HepG2 (cell line): ENCODE results near the gene TNFRSF6B. TPM values are rescaled to one million over a fixed set of nuclear protein-coding genes. Genes with fewer than 3 reads are reported as not detected.
A peak's percentile ranks its signal among the peaks of the same experiment; 100 is the strongest.

Source experiments
- ATF2 ChIP-seq: sonication (generic); formaldehyde crosslinking; IDR thresholded peaks from 2 replicates; pipeline ENCODE4 v1.4.0; 2020; ENCODE audit warnings: missing genetic modification reagents
- MBD4 ChIP-seq: IDR thresholded peaks from 2 replicates; pipeline ENCODE4 v1.6.1; 2012; ENCODE audit warnings: low read length, inconsistent platforms, borderline replicate concordance
- MXD3 ChIP-seq: IDR thresholded peaks from 2 replicates; pipeline ENCODE4 v1.6.1; 2016; ENCODE audit warnings: mild to moderate bottlenecking, missing biosample characterization, missing genetic modification reagents
- NONO ChIP-seq, 2 experiments: fragments of 450-650 bp in 1 of 2; sonication (generic) in 1 of 2; formaldehyde crosslinking in 1 of 2; IDR thresholded peaks in 1 of 2; conservative IDR thresholded peaks in 1 of 2; 2 replicates each; pipeline versions ENCODE4 v1.6.1 to v1.8.0; 2017 to 2022; ENCODE audit warnings: mild to moderate bottlenecking in 1 of 2, missing genetic modification reagents in 1 of 2, moderate library complexity in 1 of 2
- PBX2 ChIP-seq: IDR thresholded peaks from 2 replicates; pipeline ENCODE4 v1.6.1; 2016; ENCODE audit warnings: control low read depth
- SMARCC2 ChIP-seq: fragments of 450-650 bp; IDR thresholded peaks from 2 replicates; pipeline ENCODE4 v1.6.1; 2017; ENCODE audit warnings: antibody characterized with exemption, mild to moderate bottlenecking
- SMYD3 ChIP-seq: sonication (generic); formaldehyde crosslinking; IDR thresholded peaks from 2 replicates; pipeline ENCODE4 v1.8.1; 2023; ENCODE audit warnings: mild to moderate bottlenecking, missing genetic modification reagents
- TSC22D2 ChIP-seq: sonication (generic); formaldehyde crosslinking; IDR thresholded peaks from 2 replicates; pipeline ENCODE4 v1.5.1; 2020; ENCODE audit warnings: missing genetic modification reagents, mild to moderate bottlenecking, borderline replicate concordance
- ZBTB39 ChIP-seq: sonication (generic); formaldehyde crosslinking; IDR thresholded peaks from 2 replicates; pipeline ENCODE4 v1.5.0; 2020; ENCODE audit warnings: missing genetic modification reagents
- ZNF431 ChIP-seq: sonication (generic); formaldehyde crosslinking; IDR thresholded peaks from 2 replicates; pipeline ENCODE4 v1.9.0; 2022; ENCODE audit warnings: missing genetic modification reagents, low read depth, mild to moderate bottlenecking, borderline replicate concordance
- ZNF501 ChIP-seq: sonication (generic); formaldehyde crosslinking; IDR thresholded peaks from 2 replicates; pipeline ENCODE4 v1.5.1; 2020; ENCODE audit warnings: mild to moderate bottlenecking, moderate library complexity, missing genetic modification reagents
- polyA plus RNA-seq, 8 experiments: library from polyadenylated mRNA; depleted of rRNA in 3 of 8; stranded (reverse) in 7 of 8; unstranded in 1 of 8; fragments of >200 nt; fragmentation: Illumina TruSeq in 4 of 8; extraction: Trizol in 4 of 8; gene quantifications; 2 replicates each; pipeline versions ENCODE4 v1.2.1 to v1.2.3, GENCODE V29; 2011 to 2016; ENCODE audit warnings: low read depth in 4 of 8, missing spikeins in 1 of 8, mixed read lengths in 1 of 8; ENCODE audit not compliant: insufficient read depth in 1 of 8
- total RNA-seq, 5 experiments: library from RNA; depleted of rRNA; stranded (reverse); fragments of >200 nt; fragmentation: Illumina TruSeq; extraction: Trizol; gene quantifications; 2 replicates each; pipeline ENCODE4 v1.2.3, GENCODE V29; 2016; ENCODE audit warnings: low read depth in 1 of 5
- TF ChIP-seq, protein P1 (sequence below): sonication (generic); formaldehyde crosslinking; IDR thresholded peaks from one replicate; pipeline ENCODE4 v1.5.1; 2020; ENCODE audit warnings: mild to moderate bottlenecking, missing genetic modification reagents; ENCODE audit errors: not compliant biosample characterization
- TF ChIP-seq, protein P2 (sequence below): sonication (generic); formaldehyde crosslinking; IDR thresholded peaks from 2 replicates; pipeline ENCODE4 v1.5.0; 2020; ENCODE audit warnings: missing genetic modification reagents, mild to moderate bottlenecking, borderline replicate concordance

Gene TNFRSF6B
- total and polyA plus RNA-seq, 2 of the 13 experiments (the other 11 are each of a cell fraction or from before 2014, with no cell fraction given), result 0.24 TPM; not detected in 1

DNA sequence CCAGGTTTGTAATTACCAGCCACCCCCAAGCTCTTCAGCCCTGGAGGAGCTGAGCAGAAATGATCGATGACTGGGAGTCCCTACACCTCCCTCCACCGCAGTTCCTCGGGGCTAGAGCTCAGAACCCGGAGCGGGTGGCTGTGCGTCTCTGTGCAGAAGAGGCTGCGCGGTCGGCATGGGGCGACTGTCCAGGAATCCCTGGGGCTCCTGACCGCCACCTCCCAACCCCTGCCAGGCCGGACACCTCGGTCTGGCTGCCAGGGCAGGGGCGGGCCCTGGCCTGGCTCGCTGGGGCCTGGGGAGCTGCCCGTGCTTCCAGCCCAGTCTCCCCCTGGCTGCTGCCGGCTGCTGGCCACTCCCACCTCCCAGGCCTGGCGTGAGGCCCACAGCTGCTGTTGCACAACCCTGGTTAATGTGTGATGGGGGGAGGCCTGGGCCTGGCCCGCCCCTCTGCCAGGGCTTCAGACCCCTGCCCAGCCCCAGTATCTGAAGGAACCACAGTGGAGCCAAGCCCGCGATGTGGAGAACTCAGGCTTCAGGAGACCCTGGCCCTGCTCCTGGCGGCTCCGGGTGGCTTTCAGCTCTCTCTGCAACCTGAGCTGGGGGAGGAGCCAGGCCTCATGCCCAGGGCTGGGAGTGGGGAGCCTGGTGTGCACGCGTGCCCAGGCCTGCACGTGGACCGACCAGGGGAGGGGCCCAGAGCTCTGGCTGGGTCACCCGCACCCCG is 44.3 kb downstream of the TNFRSF6B start (continued):
- TF ChIP-seq, protein P1, sequence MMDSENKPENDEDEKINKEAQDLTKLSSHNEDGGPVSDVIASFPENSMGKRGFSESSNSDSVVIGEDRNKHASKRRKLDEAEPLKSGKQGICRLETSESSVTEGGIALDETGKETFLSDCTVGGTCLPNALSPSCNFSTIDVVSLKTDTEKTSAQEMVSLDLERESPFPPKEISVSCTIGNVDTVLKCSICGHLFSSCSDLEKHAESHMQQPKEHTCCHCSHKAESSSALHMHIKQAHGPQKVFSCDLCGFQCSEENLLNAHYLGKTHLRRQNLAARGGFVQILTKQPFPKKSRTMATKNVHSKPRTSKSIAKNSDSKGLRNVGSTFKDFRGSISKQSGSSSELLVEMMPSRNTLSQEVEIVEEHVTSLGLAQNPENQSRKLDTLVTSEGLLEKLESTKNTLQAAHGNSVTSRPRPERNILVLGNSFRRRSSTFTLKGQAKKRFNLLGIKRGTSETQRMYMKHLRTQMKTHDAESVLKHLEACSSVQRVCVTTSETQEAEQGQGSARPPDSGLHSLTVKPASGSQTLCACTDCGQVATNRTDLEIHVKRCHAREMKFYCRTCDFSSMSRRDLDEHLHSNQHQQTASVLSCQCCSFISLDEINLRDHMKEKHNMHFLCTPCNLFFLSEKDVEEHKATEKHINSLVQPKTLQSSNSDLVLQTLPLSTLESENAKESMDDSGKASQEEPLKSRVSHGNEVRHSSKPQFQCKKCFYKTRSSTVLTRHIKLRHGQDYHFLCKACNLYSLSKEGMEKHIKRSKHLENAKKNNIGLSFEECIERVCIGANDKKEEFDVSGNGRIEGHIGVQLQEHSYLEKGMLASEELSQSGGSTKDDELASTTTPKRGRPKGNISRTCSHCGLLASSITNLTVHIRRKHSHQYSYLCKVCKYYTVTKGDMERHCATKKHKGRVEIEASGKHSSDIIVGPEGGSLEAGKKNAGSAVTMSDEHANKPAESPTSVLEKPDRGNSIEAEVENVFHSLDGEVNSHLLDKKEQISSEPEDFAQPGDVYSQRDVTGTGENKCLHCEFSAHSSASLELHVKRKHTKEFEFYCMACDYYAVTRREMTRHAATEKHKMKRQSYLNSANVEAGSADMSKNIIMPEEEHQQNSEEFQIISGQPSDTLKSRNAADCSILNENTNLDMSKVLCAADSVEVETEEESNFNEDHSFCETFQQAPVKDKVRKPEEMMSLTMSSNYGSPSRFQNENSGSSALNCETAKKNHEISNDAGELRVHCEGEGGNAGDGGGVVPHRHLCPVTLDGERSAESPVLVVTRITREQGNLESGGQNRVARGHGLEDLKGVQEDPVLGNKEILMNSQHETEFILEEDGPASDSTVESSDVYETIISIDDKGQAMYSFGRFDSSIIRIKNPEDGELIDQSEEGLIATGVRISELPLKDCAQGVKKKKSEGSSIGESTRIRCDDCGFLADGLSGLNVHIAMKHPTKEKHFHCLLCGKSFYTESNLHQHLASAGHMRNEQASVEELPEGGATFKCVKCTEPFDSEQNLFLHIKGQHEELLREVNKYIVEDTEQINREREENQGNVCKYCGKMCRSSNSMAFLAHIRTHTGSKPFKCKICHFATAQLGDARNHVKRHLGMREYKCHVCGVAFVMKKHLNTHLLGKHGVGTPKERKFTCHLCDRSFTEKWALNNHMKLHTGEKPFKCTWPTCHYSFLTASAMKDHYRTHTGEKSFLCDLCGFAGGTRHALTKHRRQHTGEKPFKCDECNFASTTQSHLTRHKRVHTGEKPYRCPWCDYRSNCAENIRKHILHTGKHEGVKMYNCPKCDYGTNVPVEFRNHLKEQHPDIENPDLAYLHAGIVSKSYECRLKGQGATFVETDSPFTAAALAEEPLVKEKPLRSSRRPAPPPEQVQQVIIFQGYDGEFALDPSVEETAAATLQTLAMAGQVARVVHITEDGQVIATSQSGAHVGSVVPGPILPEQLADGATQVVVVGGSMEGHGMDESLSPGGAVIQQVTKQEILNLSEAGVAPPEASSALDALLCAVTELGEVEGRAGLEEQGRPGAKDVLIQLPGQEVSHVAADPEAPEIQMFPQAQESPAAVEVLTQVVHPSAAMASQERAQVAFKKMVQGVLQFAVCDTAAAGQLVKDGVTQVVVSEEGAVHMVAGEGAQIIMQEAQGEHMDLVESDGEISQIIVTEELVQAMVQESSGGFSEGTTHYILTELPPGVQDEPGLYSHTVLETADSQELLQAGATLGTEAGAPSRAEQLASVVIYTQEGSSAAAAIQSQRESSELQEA (CRISPR knock-in tag), result peak; percentile 85
- no peak; the same call in none of the 2 replicates for TF ChIP-seq TSC22D2 (CRISPR knock-in tag)
- TF ChIP-seq ZBTB39 (CRISPR knock-in tag), result peak; percentile 59; the same call in 1 of the 2 replicates
- TF ChIP-seq SMARCC2, result no peak
- no peak for TF ChIP-seq MBD4
- peak; percentile 78 for TF ChIP-seq MXD3
- no peak for TF ChIP-seq SMYD3 (CRISPR knock-in tag)
- TF ChIP-seq ATF2 (CRISPR knock-in tag), result peak; percentile 95
- no peak for TF ChIP-seq PBX2 (CRISPR knock-in tag)
- TF ChIP-seq NONO (IDR thresholded peaks at IDR 0.05), result no peak
- TF ChIP-seq NONO (CRISPR knock-in tag; conservative IDR thresholded peaks at IDR 0.05), result peak; percentile 94
- peak; percentile 94 for TF ChIP-seq ZNF431 (CRISPR knock-in tag)
- TF ChIP-seq, protein P2, sequence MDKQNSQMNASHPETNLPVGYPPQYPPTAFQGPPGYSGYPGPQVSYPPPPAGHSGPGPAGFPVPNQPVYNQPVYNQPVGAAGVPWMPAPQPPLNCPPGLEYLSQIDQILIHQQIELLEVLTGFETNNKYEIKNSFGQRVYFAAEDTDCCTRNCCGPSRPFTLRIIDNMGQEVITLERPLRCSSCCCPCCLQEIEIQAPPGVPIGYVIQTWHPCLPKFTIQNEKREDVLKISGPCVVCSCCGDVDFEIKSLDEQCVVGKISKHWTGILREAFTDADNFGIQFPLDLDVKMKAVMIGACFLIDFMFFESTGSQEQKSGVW (CRISPR knock-in tag), result no peak
- TF ChIP-seq ZNF501 (CRISPR knock-in tag), result peak; percentile 94
